Muscle of leg (tissue), 11 donors: ENCODE data around the gene TADA2A. TPM values are rescaled to one million over a fixed set of nuclear protein-coding genes. Genes with fewer than 3 reads are reported as not detected.
"Not testable (repeated sequence)": the region's sequence is repeated elsewhere in the genome, so short reads cannot be mapped to it uniquely, and the experiment has no call there.

Experiments
- DNase-seq: peaks from one replicate; pipeline ENCODE4 v3.0.0; 2013
- H3K27ac ChIP-seq: one replicate; pipeline ENCODE4 v1.5.1; 2013; ENCODE audit warnings: mild to moderate bottlenecking, low read length, control low read depth
- H3K27me3 ChIP-seq: one replicate; pipeline ENCODE4 v1.6.1; 2013; ENCODE audit warnings: low read length; ENCODE audit not compliant: control insufficient read depth, insufficient read depth
- H3K36me3 ChIP-seq: one replicate; pipeline ENCODE4 v1.6.1; 2013; ENCODE audit warnings: low read length; ENCODE audit not compliant: control insufficient read depth, insufficient read depth
- H3K4me1 ChIP-seq: one replicate; pipeline ENCODE4 v1.6.1; 2013; ENCODE audit warnings: low read length; ENCODE audit not compliant: control insufficient read depth, insufficient read depth
- H3K4me3 ChIP-seq: one replicate; pipeline ENCODE4 v1.5.1; 2013; ENCODE audit warnings: low read length, control low read depth
- H3K9me3 ChIP-seq: replicated peaks from 2 replicates; pipeline ENCODE4 v1.6.1; 2013; ENCODE audit warnings: low read depth, low read length; ENCODE audit not compliant: control insufficient read depth
- WGBS: methylation state at CpG from one replicate; pipeline ENCODE4 v1.1.5; 2013; ENCODE audit warnings: missing lambda C conversion rate; ENCODE audit not compliant: insufficient coverage; 5-methylcytosine and 5-hydroxymethylcytosine counted together
- polyA plus RNA-seq, 8 donors: library from polyadenylated mRNA; unstranded; fragments of 120-200 nt; gene quantifications; one replicate each; pipeline versions ENCODE4 v1.2.1 to v1.2.3, GENCODE V29; 2013; ENCODE audit warnings: inconsistent platforms in 1 of 8, low replicate concordance in 1 of 8; ENCODE audit not compliant: insufficient read length in 8 of 8, insufficient read depth in 1 of 8
- total RNA-seq: library from RNA; stranded (reverse); fragments of 120-200 nt; gene quantifications from one replicate; pipeline ENCODE4 v1.2.4, GENCODE V29; 2013

The TADA2A gene
- total and polyA plus RNA-seq, 9 donors: 16.2 to 20.7 (median 19.1) TPM

DNA sequence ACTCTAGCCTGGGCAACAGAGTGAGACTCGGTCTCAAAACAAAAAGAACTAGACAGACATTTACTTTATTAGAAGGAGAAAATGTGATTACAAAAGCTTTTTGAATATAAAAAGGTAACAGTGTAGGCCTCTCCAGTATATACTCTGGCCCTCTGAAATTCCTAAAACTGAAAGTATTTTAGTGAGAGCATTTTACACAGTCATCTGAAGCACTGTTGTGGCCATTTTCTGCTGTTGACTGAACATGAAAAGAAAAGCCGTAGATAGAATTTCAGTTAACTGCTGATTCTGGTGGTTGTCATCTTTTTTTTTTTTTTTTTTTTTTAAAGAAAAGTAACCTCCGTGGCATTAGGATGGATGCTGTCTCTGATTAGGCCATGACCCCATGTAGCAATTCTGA, 98.6 kb downstream of the TADA2A start:
- Histone ChIP-seq H3K36me3 (no peaks in the 10 kb centered on the region), H3K27me3 (no peaks in the 10 kb centered on the region), H3K9me3 (no peaks in the 10 kb centered on the region), H3K27ac (no peak overlapping the region), H3K4me1 (peaks cover 3% of the 10 kb centered on the region), H3K4me3 (no peak overlapping the region)
- no CpG with 5 or more reads among the region's 3 CpGs for WGBS
- DNase-seq: no peak

- H3K27me3 ChIP-seq: no peaks in the 10 kb centered on the region
- DNase-seq: no peak
- H3K4me3 ChIP-seq: no peak overlapping the region
- H3K9me3 ChIP-seq: no peaks in the 10 kb centered on the region
- no peaks in the 10 kb centered on the region for H3K36me3 ChIP-seq
- peaks cover 3% of the 10 kb centered on the region for H3K4me1 ChIP-seq
- WGBS: 38% methylated on average over 6 of the region's 10 CpGs
- no peak overlapping the region for H3K27ac ChIP-seq
Measured at GRCh38 chr17:37506678-37507077, 100.0 kb downstream of the TADA2A start.

DNA sequence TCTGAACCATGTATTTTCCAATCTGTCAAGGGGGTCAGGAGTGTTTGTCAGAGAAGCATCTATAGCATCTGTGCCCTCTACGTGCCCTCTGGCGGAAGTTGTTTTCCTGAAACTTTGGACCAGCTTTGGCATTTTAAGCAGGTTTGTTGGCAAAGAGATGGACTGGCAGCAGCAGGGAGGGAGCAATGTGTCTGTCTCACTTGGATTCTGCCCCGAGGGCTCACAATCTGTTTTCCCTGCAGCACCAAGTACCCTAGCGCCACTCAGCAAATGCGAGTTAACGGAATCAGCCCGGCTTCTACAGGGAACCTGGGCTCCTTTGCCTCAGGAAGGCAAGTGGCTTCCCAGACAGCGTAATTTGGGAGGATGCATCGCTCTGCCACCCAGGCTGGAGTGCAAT, 100.4 kb downstream of the TADA2A start:
- H3K36me3 ChIP-seq: peaks cover 1% of the 10 kb centered on the region
- DNase-seq: no peak
- peaks cover 3% of the 10 kb centered on the region for H3K4me1 ChIP-seq
- no peak overlapping the region for H3K27ac ChIP-seq
- H3K27me3 ChIP-seq: no peaks in the 10 kb centered on the region
- 89% methylated on average over 9 of the region's 9 CpGs for WGBS
- no peaks in the 10 kb centered on the region for H3K9me3 ChIP-seq
- H3K4me3 ChIP-seq: no peak overlapping the region

- WGBS: 91% methylated on average over 17 of the region's 17 CpGs
- H3K27me3 ChIP-seq: no peaks in the 10 kb centered on the region
- no peaks in the 10 kb centered on the region for H3K9me3 ChIP-seq
- peaks cover 5% of the 10 kb centered on the region for H3K4me1 ChIP-seq
- H3K4me3 ChIP-seq: no peak overlapping the region
- no peak overlapping the region for H3K27ac ChIP-seq
- peaks cover 18% of the 10 kb centered on the region for H3K36me3 ChIP-seq
- no peak for DNase-seq
Measured at GRCh38 chr17:37510056-37510455, 103.4 kb downstream of the TADA2A start.

GRCh38 chr17:37511642-37512041, 105.0 kb downstream of the TADA2A start:
- WGBS: no CpG with 5 or more reads among the region's 1 CpG
- not testable (repeated sequence) for H3K9me3 ChIP-seq, H3K27me3 ChIP-seq, H3K4me3 ChIP-seq, H3K27ac ChIP-seq, H3K4me1 ChIP-seq, DNase-seq
- peaks cover 18% of the 10 kb centered on the region for H3K36me3 ChIP-seq

DNA sequence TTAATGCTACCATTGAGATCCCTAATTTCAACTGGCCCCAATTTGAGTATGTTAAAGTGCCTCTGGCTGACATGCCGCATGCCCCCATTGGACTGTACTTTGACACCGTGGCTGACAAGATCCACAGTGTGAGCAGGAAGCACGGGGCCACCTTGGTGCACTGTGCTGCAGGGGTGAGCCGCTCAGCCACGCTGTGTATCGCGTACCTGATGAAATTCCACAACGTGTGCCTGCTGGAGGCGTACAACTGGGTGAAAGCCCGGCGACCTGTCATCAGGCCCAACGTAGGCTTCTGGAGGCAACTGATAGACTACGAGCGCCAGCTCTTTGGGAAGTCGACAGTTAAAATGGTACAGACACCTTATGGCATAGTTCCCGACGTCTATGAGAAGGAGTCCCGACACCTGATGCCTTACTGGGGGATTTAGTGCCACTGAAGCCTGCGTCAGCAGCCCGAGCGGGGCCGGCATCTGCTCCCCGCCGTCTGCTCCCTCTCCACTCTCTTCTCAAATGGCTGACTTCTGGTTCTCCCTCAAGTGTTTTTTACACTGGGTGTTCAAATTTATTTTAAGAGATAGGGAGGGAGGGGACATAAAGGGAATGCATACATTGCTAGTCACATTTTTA, 105.9 kb downstream of the TADA2A start:
- Histone ChIP-seq H3K27ac (peak overlapping the region; percentile 51), H3K36me3 (peaks cover 23% of the 10 kb centered on the region), H3K27me3 (no peaks in the 10 kb centered on the region), H3K9me3 (no peaks in the 10 kb centered on the region), H3K4me3 (no peak overlapping the region), H3K4me1 (peaks cover 6% of the 10 kb centered on the region)
- 62% methylated on average over 18 of the region's 24 CpGs for WGBS
- DNase-seq: peak; percentile 34

GRCh38 chr17:37513711-37514110, 107.0 kb downstream of the TADA2A start:
- no peak for DNase-seq
- Histone ChIP-seq H3K27me3 (no peaks in the 10 kb centered on the region), H3K4me3 (no peak overlapping the region), H3K27ac (no peak overlapping the region), H3K4me1 (peaks cover 10% of the 10 kb centered on the region), H3K36me3 (peaks cover 34% of the 10 kb centered on the region), H3K9me3 (no peaks in the 10 kb centered on the region)
- WGBS: 85% methylated on average over 5 of the region's 10 CpGs

DNA sequence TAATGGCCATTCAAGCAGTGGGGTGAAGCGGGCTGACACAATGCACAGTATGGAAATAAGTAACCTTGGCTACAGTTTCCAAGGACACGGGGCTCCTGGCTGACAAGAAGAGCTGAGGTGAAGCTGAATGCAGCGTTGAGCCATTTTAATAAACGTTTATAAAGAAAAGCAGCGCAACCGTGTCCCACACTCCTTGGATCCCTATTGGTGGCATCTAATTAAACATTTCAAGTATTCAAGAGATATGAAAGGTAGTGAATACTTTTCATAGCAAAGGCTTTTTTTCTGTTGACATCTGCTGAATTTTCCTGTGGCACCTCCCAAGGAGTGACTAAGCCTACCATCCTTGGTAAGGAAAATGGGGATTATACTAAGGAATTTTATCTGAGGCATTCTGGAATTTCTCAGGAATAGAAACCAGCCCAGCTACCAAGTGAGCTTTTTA, 109.5 kb downstream of the TADA2A start:
- no peak overlapping the region for H3K4me3 ChIP-seq
- peaks cover 11% of the 10 kb centered on the region for H3K4me1 ChIP-seq
- peaks cover 50% of the 10 kb centered on the region for H3K36me3 ChIP-seq
- no peak for DNase-seq
- WGBS: 90% methylated on average over 2 of the region's 6 CpGs
- no peak overlapping the region for H3K27ac ChIP-seq
- no peaks in the 10 kb centered on the region for H3K9me3 ChIP-seq
- no peaks in the 10 kb centered on the region for H3K27me3 ChIP-seq

DNA sequence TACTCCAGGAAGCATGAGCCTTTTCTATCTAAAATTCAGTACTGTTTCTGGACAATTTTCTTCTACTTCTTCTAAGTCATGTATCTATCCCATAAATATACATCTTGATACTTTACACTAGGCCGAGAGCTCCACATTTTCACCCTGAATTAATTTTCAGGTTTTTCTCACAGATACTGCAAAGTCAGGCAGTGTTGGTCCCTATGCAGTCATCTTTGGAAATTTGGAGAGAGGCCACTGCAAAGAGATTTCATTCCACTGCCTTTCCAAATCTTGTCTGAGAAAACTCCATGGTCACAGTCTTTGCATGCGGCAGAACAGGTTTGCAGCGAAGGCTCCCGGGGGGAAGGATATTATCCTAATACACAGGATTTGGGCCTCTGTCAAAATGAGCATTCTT, 111.2 kb downstream of the TADA2A start:
- Histone ChIP-seq H3K27ac (peak overlapping the region; percentile 6), H3K9me3 (no peaks in the 10 kb centered on the region), H3K4me1 (peaks cover 15% of the 10 kb centered on the region), H3K4me3 (no peak overlapping the region), H3K36me3 (peaks cover 48% of the 10 kb centered on the region), H3K27me3 (no peaks in the 10 kb centered on the region)
- 27% methylated on average over 3 of the region's 4 CpGs for WGBS
- peak; percentile 25 for DNase-seq

DNA sequence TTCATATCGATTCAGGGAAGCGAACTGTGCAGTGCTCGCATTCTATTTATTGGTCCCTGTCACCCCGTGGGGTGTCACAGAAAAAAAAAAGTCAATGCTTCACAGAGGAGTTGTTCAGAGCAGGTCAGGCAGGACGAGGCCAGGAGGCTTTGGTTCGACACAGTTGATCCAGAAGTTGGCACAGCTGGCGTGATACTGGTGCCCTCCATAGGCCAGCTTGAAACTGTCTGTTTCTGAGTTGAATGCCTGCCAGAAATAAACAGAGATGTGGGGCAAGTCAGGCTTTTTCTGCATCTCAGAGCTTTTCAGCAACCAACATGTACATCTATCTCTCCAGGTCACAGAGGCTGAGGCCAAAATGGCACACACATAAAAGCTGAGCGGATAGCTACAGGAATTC, 112.1 kb downstream of the TADA2A start:
- Histone ChIP-seq H3K36me3 (peaks cover 52% of the 10 kb centered on the region), H3K4me3 (no peak overlapping the region), H3K27ac (no peak overlapping the region), H3K4me1 (peaks cover 13% of the 10 kb centered on the region), H3K27me3 (no peaks in the 10 kb centered on the region), H3K9me3 (no peaks in the 10 kb centered on the region)
- 94% methylated on average over 6 of the region's 8 CpGs for WGBS
- DNase-seq: peak; percentile 22
